K562 (cell line): ENCODE measurements around the gene KIF3A. TPM values are rescaled to one million over a fixed set of nuclear protein-coding genes. Genes with fewer than 3 reads are reported as not detected.

Experiments used
- ATAC-seq: fragments of 200-7000 bp; cut with Tn5 transposase; 3 replicates; pipeline ENCODE4 v1.9.1; 2020; ENCODE audit warnings: moderate library complexity
- BruUV-seq: library from RNA; stranded (reverse); fragments of 400-500 nt; replicated peaks from 2 replicates; lab custom pipeline; 2021; lab: Mats Ljungman, UMichigan
- CTCF ChIA-PET: fragments of 300-600 bp; formaldehyde crosslinking; extraction: SDS; loops from one replicate; lab custom pipeline; 2021; ENCODE audit warnings: low intra/inter-chr PET ratio; lab: Yijun Ruan, JAX
- POLR2A ChIA-PET: fragments of 300-600, 350-650 bp; sonication (Branson Sonifier 250); formaldehyde crosslinking; extraction: SDS; loops from one replicate; lab custom pipeline; 2021; ENCODE audit warnings: antibody characterized with exemption, inconsistent platforms; lab: Yijun Ruan, JAX
- DNase-seq, 4 experiments: peaks; one replicate each; pipeline versions ENCODE4 v3.0.0 to v3.0.0-alpha.2; 2011 to 2018; ENCODE audit warnings: low spot score in 3 of 4, mixed read lengths in 3 of 4; ENCODE audit errors: extremely low read depth in 1 of 4
- FAIRE-seq: peaks from 2 replicates; lab custom pipeline; 2011; peaks lifted over from hg19 to GRCh38; lab: Jason Lieb, UNC
- H2AFZ ChIP-seq: 2 replicates; pipeline ENCODE4 v1.6.0; 2011; ENCODE audit warnings: low read depth, low read length, control low read depth, inconsistent platforms
- H3K27ac ChIP-seq: fragments of 200-600 bp; 3 replicates; pipeline ENCODE4 v1.8.0; 2011; ENCODE audit warnings: low read depth, mild to moderate bottlenecking, control low read depth, inconsistent platforms, low read length, moderate library complexity, mixed read lengths; ENCODE audit errors: extremely low read depth
- H3K27me3 ChIP-seq, 2 experiments: fragments of 300-600 bp in 1 of 2; 2 replicates in 1 of 2; 3 replicates in 1 of 2; pipeline versions ENCODE4 v1.6.0 to v1.8.0; 2011; ENCODE audit warnings: inconsistent platforms in 2 of 2, low read length in 2 of 2, mild to moderate bottlenecking in 1 of 2, mixed read lengths in 1 of 2, moderate library complexity in 1 of 2; ENCODE audit not compliant: control insufficient read depth in 2 of 2, insufficient read depth in 2 of 2
- H3K36me3 ChIP-seq: fragments of 300-600 bp; 3 replicates; pipeline ENCODE4 v1.8.0; 2011; ENCODE audit warnings: mild to moderate bottlenecking, low read length, inconsistent platforms; ENCODE audit not compliant: control insufficient read depth, insufficient read depth
- H3K4me1 ChIP-seq, 2 experiments: fragments of 200-600 bp in 1 of 2; replicated peaks in 1 of 2; 2 replicates in 1 of 2; 3 replicates in 1 of 2; pipeline versions ENCODE4 v1.5.1 to v1.8.0; 2011; ENCODE audit warnings: inconsistent platforms in 2 of 2, low read length in 2 of 2, mild to moderate bottlenecking in 1 of 2, mixed read lengths in 1 of 2, moderate library complexity in 1 of 2; ENCODE audit not compliant: control insufficient read depth in 2 of 2, insufficient read depth in 2 of 2
- H3K4me2 ChIP-seq: 2 replicates; pipeline ENCODE4 v1.6.1; 2011; ENCODE audit warnings: low read length, control low read depth, inconsistent platforms, mixed read lengths; ENCODE audit not compliant: insufficient read depth
- H3K4me3 ChIP-seq: fragments of 200-600 bp; sonication (generic), shearing (Covaris generic); 2 replicates; pipeline ENCODE4 v1.5.1; 2016; ENCODE audit warnings: control low read depth, inconsistent platforms
- H3K79me2 ChIP-seq: fragments of 200-600 bp; 3 replicates; pipeline ENCODE4 v1.8.0; 2011; ENCODE audit warnings: low read length, inconsistent platforms; ENCODE audit not compliant: control insufficient read depth, insufficient read depth
- H3K9ac ChIP-seq, 2 experiments: 2 replicates each; pipeline versions ENCODE4 v1.6.0 to v1.6.1; 2011; ENCODE audit warnings: low read depth in 2 of 2, low read length in 2 of 2, control low read depth in 1 of 2, inconsistent platforms in 1 of 2, mild to moderate bottlenecking in 1 of 2, mixed read lengths in 1 of 2; ENCODE audit not compliant: insufficient read depth in 1 of 2
- H3K9me1 ChIP-seq: one replicate; pipeline ENCODE4 v1.6.0; 2011; ENCODE audit warnings: inconsistent platforms, mild to moderate bottlenecking, low read length, moderate library complexity; ENCODE audit not compliant: control insufficient read depth, insufficient read depth
- H3K9me3 ChIP-seq: replicated peaks from 2 replicates; pipeline ENCODE4 v1.5.1; 2011; ENCODE audit warnings: low read depth, low read length, inconsistent platforms; ENCODE audit not compliant: control insufficient read depth, insufficient read depth
- H4K20me1 ChIP-seq: replicated peaks from 2 replicates; pipeline ENCODE4 v1.6.1; 2011; ENCODE audit warnings: low read length, inconsistent platforms, mixed read lengths; ENCODE audit not compliant: control insufficient read depth, insufficient read depth
- BRF1 ChIP-seq: IDR thresholded peaks from 3 replicates; pipeline ENCODE4 v1.6.1; 2011; ENCODE audit warnings: borderline replicate concordance, mild to moderate bottlenecking; ENCODE audit not compliant: insufficient read length; ENCODE audit errors: extremely low read depth
- HNRNPUL1 ChIP-seq: fragments of 200-400 bp; formaldehyde crosslinking; IDR thresholded peaks from 2 replicates; pipeline ENCODE4 v1.6.1; 2017; ENCODE audit warnings: low read length
- NCOA1 ChIP-seq: fragments of 450-650 bp; IDR thresholded peaks from 2 replicates; pipeline ENCODE4 v1.6.1; 2016; ENCODE audit warnings: low read depth
- POU5F1 ChIP-seq: fragments of 150-350 bp; IDR thresholded peaks from 2 replicates; pipeline ENCODE4 v1.6.1; 2014; ENCODE audit warnings: borderline replicate concordance, low read length, low read depth, mild to moderate bottlenecking; ENCODE audit not compliant: partially characterized antibody
- PRMT5 ChIP-seq: sonication (generic); formaldehyde crosslinking; IDR thresholded peaks from 2 replicates; pipeline ENCODE4 v1.5.0; 2020; ENCODE audit warnings: missing genetic modification reagents
- RBM15 ChIP-seq: fragments of 200-400 bp; formaldehyde crosslinking; IDR thresholded peaks from 2 replicates; pipeline ENCODE4 v1.6.1; 2018; ENCODE audit warnings: mild to moderate bottlenecking, low read length, moderate library complexity; ENCODE audit not compliant: insufficient read depth
- RFX7 ChIP-seq: fragments of 250-450 bp; sonication (Bioruptor Pico); IDR thresholded peaks from 2 replicates; pipeline ENCODE4 v1.5.1; 2021; ENCODE audit warnings: mild to moderate bottlenecking
- SAFB2 ChIP-seq: fragments of 200-400 bp; formaldehyde crosslinking; IDR thresholded peaks from 2 replicates; pipeline ENCODE4 v1.6.1; 2018; ENCODE audit warnings: borderline replicate concordance, low read length, low read depth, moderate library complexity; ENCODE audit not compliant: severe bottlenecking
- SETDB1 ChIP-seq: IDR thresholded peaks from one replicate; pipeline ENCODE4 v1.6.1; 2012; ENCODE audit warnings: low read length, control low read depth, inconsistent platforms
- ZNF212 ChIP-seq: fragments of 450-650 bp; formaldehyde crosslinking; IDR thresholded peaks from 2 replicates; pipeline ENCODE4 v1.4.0; 2020; ENCODE audit warnings: mild to moderate bottlenecking
- ZNF589 ChIP-seq: fragments of 200-800 bp; sonication (Bioruptor generic); IDR thresholded peaks from 2 replicates; pipeline ENCODE4 v1.6.1; 2016; ENCODE audit warnings: low read depth, missing genetic modification characterization, missing compliant biosample characterization
- WGBS: fragments of 100-300 bp; shearing (Covaris generic); methylation state at CpG from one replicate; pipeline ENCODE4 v1.1.6; 2016; ENCODE audit warnings: low coverage, mixed read lengths; ENCODE audit not compliant: insufficient coverage; ENCODE audit errors: missing lambda C conversion rate; 5-methylcytosine and 5-hydroxymethylcytosine counted together
- in situ Hi-C: fragments of 300-500 bp; cut with MboI; formaldehyde crosslinking; loops from 4 replicates; pipeline ENCODE4 v1.15.0; 2018; ENCODE audit warnings: inconsistent platforms, mixed read lengths
- intact Hi-C: fragments of 100-400 bp; cut with micrococcal nuclease; formaldehyde crosslinking; loops from 2 replicates; pipeline ENCODE4 v1.14.2; 2022
- polyA plus RNA-seq, 8 experiments: library from polyadenylated mRNA; depleted of rRNA in 4 of 8; stranded (reverse) in 5 of 8; unstranded in 3 of 8; fragments of >200 nt; fragmentation: Nextera tagmentation in 2 of 8; fragmentation: Illumina TruSeq in 1 of 8; extraction: Ambion mirVana in 2 of 8; extraction: Trizol in 1 of 8; gene quantifications; 2 replicates each; pipeline versions ENCODE4 v1.2.1 to v1.2.3, GENCODE V29; 2011 to 2014; ENCODE audit warnings: inconsistent platforms in 1 of 8, missing spikeins in 1 of 8
- total RNA-seq, 7 experiments: library from RNA; depleted of rRNA in 6 of 7; stranded (reverse); fragments of >200 nt in 6 of 7; fragmentation: Illumina TruSeq in 2 of 7; extraction: Trizol in 2 of 7; gene quantifications; 2 replicates each; pipeline versions ENCODE4 v1.2.1 to v1.2.3, GENCODE V29; 2011 to 2021; ENCODE audit warnings: low replicate concordance in 1 of 7
- TF ChIP-seq, protein P1 (sequence below), 2 experiments: fragments of 450-650 bp; IDR thresholded peaks; 2 replicates each; pipeline ENCODE4 v1.6.1; 2016; ENCODE audit warnings: mild to moderate bottlenecking in 2 of 2, borderline replicate concordance in 1 of 2, low read depth in 1 of 2, moderate library complexity in 1 of 2

Gene KIF3A
- total and polyA plus RNA-seq, 9 of the 15 experiments (the other 6 are each of a cell fraction or from before 2014, with no cell fraction given), result 1.5 to 7.8 (median 6.0) TPM

GRCh38 chr5:132752581-132753125, 15.3 kb upstream of the KIF3A start (continued):
- TF ChIP-seq SAFB2, result no peak

DNA sequence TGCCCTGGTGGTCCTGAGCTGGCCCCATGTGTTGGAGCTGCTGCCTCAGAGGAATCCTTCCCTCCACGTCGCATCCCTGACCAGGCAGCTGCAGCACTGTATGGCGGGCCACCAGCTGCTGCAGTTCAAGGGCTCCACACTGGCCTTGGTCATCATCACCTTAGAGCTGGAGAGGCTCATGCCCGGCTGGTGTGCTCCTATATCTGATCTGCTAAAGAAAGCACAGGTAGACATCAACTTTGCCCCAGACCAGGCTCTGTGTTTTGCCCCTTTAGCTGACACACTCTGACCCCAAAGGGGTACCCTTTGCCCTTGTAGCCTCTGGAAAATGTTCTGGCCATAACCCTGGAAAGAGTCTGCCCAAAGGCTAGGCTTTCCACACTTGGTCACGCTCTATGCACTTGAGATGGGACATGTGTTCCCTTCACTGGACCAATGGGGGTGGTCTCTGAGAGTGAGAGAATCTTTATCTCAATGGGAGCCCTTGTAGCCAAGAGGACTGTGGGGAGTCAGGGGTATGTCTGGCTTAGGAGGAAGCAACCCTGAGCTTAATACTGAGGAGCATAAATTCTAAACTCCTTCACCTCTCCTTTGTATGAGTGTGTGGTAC, 14.7 kb upstream of the KIF3A start:
- no peak for FAIRE-seq
- CTCF ChIA-PET, result no interaction called here
- H3K36me3 ChIP-seq, result peaks cover 7% of the 10 kb centered on the region; the same call in 2 of the 3 replicates
- no peaks in the 10 kb centered on the region for H3K9me1 ChIP-seq
- in situ Hi-C loops (no loop called here), intact Hi-C loops (loop anchor here (5.0 kb wide), 1 partner anchor 130 kb away; no protein-coding TSS in a partner anchor)
- WGBS, result 70% methylated on average over 5 of the region's 5 CpGs
- no peak overlapping the region for H2AFZ ChIP-seq
- H3K9ac ChIP-seq, result no peak overlapping the region
- DNase-seq, result no peak
- H4K20me1 ChIP-seq, result no peaks in the 10 kb centered on the region; the same call in 1 of the 2 replicates
- no peak overlapping the region for H3K27ac ChIP-seq
- H3K4me2 ChIP-seq, result no peak overlapping the region
- ATAC-seq, result no peak
- H3K79me2 ChIP-seq, result no peaks in the 10 kb centered on the region
- peaks cover 0 to under 1% of the 10 kb centered on the region in 2 experiments; a peak in 2 of 5 replicates for H3K4me1 ChIP-seq
- BruUV-seq, result no TSS peak
- POLR2A ChIA-PET, result interaction anchor here (1.0 to 4.0 kb wide), 3 partner anchors 11 to 18 kb away, joined by 3 to 20 read pairs (median 5); partner anchors contain the start of gene KIF3A
- no peak overlapping the region for H3K4me3 ChIP-seq
- H3K9me3 ChIP-seq, result no peaks in the 10 kb centered on the region
- H3K27me3 ChIP-seq, result no peaks in the 10 kb centered on the region
- TF ChIP-seq RBM15 (no peak), ZNF212 (CRISPR knock-in tag) (no peak), RFX7 (no peak), HNRNPUL1 (no peak), SETDB1 (no peak), ZNF589 (CRISPR knock-in tag) (no peak), POU5F1 (no peak), BRF1 (no peak), NCOA1 (no peak), PRMT5 (CRISPR knock-in tag) (no peak)
- TF ChIP-seq, protein P1, sequence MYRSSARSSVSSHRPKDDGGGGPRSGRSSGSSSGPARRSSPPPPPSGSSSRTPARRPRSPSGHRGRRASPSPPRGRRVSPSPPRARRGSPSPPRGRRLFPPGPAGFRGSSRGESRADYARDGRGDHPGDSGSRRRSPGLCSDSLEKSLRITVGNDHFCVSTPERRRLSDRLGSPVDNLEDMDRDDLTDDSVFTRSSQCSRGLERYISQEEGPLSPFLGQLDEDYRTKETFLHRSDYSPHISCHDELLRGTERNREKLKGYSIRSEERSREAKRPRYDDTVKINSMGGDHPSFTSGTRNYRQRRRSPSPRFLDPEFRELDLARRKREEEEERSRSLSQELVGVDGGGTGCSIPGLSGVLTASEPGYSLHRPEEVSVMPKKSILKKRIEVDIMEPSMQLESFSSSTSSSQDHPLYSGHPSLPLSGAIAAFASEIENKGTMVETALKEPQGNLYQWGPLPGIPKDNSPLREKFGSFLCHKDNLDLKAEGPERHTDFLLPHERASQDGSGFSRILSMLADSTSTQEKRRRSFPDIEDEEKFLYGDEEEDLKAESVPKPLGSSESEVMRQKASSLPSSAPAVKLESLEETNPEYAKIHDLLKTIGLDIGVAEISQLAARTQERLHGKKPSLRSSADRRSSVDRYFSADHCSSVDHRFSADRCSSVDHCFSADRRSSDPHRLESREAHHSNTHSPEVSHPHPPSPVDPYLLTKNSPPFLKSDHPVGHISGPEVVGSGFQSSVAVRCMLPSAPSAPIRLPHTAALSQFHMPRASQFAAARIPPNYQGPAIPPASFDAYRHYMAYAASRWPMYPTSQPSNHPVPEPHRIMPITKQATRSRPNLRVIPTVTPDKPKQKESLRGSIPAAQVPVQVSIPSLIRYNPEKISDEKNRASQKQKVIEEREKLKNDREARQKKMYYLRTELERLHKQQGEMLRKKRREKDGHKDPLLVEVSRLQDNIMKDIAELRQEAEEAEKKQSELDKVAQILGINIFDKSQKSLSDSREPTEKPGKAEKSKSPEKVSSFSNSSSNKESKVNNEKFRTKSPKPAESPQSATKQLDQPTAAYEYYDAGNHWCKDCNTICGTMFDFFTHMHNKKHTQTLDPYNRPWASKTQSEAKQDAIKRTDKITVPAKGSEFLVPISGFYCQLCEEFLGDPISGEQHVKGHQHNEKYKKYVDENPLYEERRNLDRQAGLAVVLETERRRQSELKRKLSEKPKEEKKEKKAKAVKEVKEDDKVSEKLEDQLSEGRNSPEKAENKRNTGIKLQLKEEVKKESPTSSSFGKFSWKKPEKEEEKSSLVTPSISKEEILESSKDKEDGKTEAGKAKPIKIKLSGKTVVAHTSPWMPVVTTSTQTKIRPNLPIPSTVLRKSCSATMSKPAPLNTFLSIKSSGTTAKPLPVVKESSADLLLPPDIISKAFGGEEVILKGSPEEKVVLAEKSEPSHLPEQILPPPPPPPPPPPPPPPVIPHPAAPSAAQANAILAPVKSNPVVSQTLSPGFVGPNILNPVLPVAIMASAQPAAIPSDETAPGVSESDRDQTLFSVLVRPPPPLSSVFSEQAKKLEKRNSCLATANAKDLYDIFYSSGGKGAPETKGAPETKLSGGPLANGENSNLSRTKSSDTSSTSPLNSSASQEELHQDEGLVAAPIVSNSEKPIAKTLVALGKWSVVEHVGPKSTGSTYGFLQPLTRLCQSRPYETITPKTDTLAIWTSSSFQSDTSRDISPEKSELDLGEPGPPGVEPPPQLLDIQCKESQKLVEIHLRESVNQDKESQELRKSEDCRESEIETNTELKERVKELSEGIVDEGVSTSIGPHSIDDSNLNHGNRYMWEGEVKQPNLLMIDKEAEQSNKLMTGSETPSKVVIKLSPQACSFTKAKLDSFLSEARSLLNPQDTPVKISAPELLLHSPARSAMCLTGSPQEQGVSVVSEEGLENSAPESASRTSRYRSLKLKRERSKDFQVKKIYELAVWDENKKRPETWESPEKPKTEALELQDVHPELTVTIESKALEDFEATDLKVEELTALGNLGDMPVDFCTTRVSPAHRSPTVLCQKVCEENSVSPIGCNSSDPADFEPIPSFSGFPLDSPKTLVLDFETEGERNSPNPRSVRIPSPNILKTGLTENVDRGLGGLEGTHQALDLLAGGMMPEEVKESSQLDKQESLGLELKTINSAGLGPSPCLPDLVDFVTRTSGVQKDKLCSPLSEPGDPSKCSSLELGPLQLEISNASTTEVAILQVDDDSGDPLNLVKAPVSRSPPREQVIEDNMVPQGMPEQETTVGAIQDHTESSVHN (IDR thresholded peaks at IDR 0.05; ENCODE audit: borderline replicate concordance in 1 of 2, low read depth in 1 of 2), result no peak
